22Rv1 (cell line): ENCODE results near the gene NPHP4.

ENCODE experiments used
- H3K27ac ChIP-seq: fragments of 450-650 bp; 2 replicates; pipeline ENCODE4 v1.5.1; 2017
- ZFX ChIP-seq: fragments of 450-650 bp; IDR thresholded peaks from 2 replicates; pipeline ENCODE4 v1.6.1; 2017; ENCODE audit warnings: antibody characterized with exemption, borderline replicate concordance
- TF ChIP-seq, protein P1 (sequence below): fragments of 450-650 bp; IDR thresholded peaks from 2 replicates; pipeline ENCODE4 v1.5.1; 2017; ENCODE audit warnings: mild to moderate bottlenecking

Gene NPHP4

DNA sequence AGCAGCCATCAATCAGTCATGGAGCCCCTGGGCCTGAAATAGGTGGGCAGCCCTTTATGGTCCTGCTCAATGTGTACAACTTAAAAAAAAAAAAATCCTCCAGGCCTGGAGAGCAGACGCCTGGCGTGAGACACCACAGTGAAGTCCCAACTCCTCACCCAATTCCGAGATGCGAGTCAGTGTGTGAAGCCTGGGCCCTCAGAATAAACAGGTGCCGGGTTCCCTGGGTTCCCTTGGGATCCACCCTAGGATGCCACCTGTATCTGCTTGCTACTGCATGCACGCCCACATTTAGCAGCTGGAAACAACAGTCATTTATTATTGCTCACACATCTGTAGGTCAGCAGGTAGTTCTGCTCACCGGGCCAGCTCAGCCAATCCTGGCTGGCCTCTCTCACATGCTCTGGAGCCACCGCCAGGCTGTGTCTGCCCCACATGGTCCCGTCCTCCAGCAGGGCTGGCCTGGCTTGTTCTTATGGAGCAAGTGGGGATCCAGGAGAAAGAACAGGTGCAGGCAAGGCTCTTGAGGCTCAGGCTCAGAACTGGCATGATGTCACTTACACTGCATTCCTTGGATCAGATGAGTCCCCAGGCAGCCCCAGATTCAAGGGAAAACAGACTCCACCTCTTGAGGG, 172.7 kb downstream of the NPHP4 start:
- TF ChIP-seq, protein P1, sequence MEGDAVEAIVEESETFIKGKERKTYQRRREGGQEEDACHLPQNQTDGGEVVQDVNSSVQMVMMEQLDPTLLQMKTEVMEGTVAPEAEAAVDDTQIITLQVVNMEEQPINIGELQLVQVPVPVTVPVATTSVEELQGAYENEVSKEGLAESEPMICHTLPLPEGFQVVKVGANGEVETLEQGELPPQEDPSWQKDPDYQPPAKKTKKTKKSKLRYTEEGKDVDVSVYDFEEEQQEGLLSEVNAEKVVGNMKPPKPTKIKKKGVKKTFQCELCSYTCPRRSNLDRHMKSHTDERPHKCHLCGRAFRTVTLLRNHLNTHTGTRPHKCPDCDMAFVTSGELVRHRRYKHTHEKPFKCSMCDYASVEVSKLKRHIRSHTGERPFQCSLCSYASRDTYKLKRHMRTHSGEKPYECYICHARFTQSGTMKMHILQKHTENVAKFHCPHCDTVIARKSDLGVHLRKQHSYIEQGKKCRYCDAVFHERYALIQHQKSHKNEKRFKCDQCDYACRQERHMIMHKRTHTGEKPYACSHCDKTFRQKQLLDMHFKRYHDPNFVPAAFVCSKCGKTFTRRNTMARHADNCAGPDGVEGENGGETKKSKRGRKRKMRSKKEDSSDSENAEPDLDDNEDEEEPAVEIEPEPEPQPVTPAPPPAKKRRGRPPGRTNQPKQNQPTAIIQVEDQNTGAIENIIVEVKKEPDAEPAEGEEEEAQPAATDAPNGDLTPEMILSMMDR = no peak
- TF ChIP-seq ZFX = no peak
- H3K27ac ChIP-seq = no peak overlapping the region

DNA sequence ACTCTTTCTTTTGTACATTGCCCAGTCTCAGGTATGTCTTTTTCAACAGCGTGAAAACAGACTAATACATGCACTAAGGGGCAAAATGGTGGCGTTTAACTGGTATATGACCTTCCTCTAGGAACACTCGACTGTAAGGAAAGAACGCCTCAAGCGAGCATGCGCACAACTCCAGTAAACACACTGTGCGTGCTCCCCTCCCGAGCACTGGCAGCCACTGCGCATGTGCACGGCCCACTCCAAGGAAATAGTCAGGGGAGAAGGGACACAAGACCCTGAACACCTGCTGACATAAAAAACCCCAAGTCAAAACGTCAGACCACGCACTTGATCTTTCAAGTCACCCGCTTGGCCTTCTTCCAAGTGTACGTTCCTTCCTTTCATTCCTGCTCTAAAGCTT, 173.5 kb downstream of the NPHP4 start:
- TF ChIP-seq, protein P1 = no peak
- no peak for TF ChIP-seq ZFX
- no peak overlapping the region for H3K27ac ChIP-seq

DNA sequence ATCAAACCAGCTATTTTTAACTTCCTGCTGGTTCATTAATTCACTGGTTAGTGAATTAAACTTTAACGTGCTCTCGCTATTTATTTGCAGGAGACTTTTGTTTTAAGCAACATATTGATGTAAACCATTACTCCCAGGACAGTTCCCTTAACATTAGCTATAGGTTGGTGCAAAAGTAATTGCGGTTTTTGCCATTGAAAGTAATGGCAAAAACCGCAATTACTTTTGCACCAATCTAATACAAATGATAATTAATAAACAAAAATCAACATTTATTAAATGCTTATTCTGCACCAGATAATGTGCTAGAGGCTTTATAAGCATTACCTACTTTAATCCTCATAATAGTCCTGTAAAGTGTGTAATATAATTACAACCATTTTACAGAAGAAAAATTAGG, 176.5 kb downstream of the NPHP4 start:
- H3K27ac ChIP-seq = no peak overlapping the region
- TF ChIP-seq, protein P1 = no peak
- no peak for TF ChIP-seq ZFX

DNA sequence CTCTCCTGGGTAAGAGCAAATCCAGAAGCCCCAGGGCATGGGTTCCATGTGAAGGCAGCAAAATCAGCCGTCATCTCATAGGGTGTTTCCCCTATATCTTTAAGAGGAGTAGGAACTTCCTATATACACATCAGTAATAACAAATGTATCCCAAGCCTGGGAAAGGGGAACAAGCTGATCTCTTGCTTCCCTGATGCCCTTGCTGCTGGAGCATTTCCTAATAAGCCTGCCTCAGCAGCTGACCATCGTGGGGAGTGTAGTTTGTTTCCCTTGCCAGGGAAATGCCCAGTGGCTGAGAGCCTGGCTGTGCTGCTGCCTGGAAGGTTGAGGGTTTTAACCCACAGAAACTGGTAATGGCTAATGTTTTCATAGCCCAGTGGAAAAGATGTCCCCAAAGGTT, 177.0 kb downstream of the NPHP4 start:
- TF ChIP-seq ZFX = no peak
- TF ChIP-seq, protein P1 = no peak
- H3K27ac ChIP-seq = no peak overlapping the region

DNA sequence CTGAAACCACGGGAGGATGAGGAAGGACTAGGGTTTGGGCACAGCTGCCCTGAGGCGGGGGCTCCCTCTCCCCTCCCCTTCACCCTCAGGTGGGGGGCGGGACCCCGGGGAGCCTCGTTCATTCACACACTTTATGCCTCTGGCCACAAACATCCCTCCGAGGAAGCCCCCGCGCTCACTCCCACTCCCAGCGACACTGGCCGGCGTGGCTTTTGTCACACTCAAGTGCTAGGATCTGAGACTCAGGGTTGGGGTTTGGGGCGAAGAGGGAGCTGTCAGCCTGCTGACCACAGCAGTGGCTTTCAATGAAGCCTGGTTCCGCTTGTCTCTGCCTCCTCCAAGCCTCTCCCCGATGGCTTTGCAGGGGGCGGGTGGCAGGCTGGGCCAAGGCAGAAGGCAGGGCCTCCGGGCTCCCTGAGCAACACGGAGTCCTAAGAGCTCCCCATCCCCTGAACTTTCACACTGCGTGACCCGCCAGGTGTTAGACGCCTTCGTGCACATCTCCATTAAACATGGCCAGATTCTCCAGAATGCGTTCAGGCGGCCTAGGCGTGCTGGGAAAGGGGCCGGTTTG, 178.1 kb downstream of the NPHP4 start:
- H3K27ac ChIP-seq = no peak overlapping the region
- TF ChIP-seq, protein P1 = no peak
- no peak for TF ChIP-seq ZFX

DNA sequence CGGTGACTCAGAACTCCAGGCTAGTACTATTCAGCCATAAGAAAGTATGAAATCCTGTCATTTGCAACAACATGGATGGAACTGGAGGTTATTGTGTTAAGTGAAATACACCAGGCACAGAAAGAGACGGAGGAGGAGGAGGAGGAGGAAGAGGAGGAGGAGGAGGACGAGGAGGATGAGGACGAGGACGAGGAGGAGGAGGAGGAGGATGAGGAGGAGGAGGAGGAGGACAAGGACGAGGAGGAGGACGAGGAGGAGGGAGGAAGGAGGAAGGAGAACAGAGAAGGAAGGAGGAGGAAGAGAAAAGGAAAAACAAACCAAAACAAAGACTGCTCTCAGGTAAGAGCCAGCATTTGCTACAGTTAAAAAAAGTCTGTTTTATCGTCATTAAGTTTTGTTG, 178.7 kb downstream of the NPHP4 start:
- no peak overlapping the region for H3K27ac ChIP-seq

More for the DNA sequence above, 178.7 kb downstream of the NPHP4 start:
- TF ChIP-seq ZFX = no peak
- TF ChIP-seq, protein P1 = no peak
